Measurements from ENCODE around the gene FLNB.

FLNB gene

DNA sequence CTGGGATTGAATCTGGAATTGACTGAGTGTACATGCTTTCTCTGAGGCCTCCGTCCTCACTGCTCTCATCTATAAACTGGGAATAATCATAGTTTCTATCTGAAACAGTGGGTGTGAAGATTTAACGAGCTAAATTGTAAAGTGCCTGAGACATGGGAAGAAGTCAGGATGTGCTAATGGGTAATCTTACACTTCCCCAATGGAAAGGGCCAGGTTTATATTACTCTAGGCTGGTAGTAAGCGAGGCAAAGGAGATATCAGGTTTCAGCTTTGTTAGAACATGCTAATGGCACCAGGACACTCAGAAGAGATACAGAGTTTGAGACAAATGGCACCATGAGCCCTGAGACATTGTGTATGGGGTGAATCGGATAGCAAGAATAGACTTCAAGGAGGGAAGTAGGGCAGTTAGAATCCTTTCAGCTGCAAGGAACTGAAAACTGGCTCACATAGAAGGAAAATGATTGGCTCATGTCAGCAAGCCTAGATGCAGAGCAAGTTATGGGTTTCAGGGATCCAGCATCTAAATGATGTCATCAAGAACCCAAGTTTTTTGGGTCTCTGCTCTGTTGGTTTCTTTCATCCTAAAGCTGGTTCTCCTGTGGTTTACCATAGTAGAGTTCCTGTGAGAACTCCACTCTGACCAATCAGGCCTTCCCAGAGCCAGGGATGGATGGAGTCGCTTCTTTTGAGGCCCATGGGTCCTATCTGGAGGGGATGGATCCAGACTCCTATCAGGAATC, 21.8 kb downstream of the FLNB start:
- Histone ChIP-seq H3K9me3 (ENCODE audit: severe bottlenecking) (no peaks in the 10 kb centered on the region), H3K36me3 (ENCODE audit: low read depth) (peaks cover 87% of the 10 kb centered on the region), H3K27me3 (ENCODE audit: insufficient read depth, poor library complexity, severe bottlenecking) (no peaks in the 10 kb centered on the region), H3K4me3 (ENCODE audit: severe bottlenecking) (no peak overlapping the region), H3K4me1 (ENCODE audit: insufficient read depth, poor library complexity, severe bottlenecking) (peaks cover 80% of the 10 kb centered on the region), H3K27ac (ENCODE audit: poor library complexity, severe bottlenecking) (peak overlapping the region; percentile 96)
- no peak for DNase-seq (ENCODE audit: low spot score)
- peak; percentile 22; the same call in 1 of the 3 replicates for ATAC-seq (ENCODE audit: low read depth)
- TF ChIP-seq, protein P1, sequence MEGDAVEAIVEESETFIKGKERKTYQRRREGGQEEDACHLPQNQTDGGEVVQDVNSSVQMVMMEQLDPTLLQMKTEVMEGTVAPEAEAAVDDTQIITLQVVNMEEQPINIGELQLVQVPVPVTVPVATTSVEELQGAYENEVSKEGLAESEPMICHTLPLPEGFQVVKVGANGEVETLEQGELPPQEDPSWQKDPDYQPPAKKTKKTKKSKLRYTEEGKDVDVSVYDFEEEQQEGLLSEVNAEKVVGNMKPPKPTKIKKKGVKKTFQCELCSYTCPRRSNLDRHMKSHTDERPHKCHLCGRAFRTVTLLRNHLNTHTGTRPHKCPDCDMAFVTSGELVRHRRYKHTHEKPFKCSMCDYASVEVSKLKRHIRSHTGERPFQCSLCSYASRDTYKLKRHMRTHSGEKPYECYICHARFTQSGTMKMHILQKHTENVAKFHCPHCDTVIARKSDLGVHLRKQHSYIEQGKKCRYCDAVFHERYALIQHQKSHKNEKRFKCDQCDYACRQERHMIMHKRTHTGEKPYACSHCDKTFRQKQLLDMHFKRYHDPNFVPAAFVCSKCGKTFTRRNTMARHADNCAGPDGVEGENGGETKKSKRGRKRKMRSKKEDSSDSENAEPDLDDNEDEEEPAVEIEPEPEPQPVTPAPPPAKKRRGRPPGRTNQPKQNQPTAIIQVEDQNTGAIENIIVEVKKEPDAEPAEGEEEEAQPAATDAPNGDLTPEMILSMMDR (IDR thresholded peaks at IDR 0.05; ENCODE audit: poor library complexity, severe bottlenecking), result no peak

DNA sequence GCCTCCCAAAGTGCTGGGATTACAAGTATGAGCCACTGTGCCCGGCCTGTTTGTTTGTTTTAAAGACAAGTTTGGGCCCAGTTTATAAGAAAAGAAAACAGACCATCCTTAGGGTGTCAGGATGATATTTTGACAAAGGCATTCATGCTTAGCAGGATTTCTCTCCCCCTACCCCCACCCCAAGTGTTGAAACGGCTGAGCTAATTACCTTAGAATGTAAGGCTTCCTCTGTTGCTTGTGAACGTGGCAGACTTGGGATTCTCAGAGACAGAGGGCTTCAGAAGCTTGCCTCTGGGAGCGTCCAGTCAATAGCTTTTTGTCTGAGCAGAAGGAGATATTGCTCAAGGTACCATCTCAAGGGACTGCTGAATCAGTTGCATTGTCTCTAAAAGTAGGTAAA, 24.0 kb downstream of the FLNB start:
- Histone ChIP-seq H3K27me3 (ENCODE audit: insufficient read depth, poor library complexity, severe bottlenecking) (no peaks in the 10 kb centered on the region), H3K9me3 (ENCODE audit: severe bottlenecking) (no peaks in the 10 kb centered on the region), H3K4me1 (ENCODE audit: insufficient read depth, poor library complexity, severe bottlenecking) (peaks cover 78% of the 10 kb centered on the region), H3K4me3 (ENCODE audit: severe bottlenecking) (no peak overlapping the region), H3K27ac (ENCODE audit: poor library complexity, severe bottlenecking) (peak overlapping the region; percentile 96), H3K36me3 (ENCODE audit: low read depth) (peaks cover 88% of the 10 kb centered on the region)
- no peak for DNase-seq (ENCODE audit: low spot score)
- TF ChIP-seq, protein P1 (IDR thresholded peaks at IDR 0.05; ENCODE audit: poor library complexity, severe bottlenecking), result no peak
- peak; percentile 32; the same call in 2 of the 3 replicates for ATAC-seq (ENCODE audit: low read depth)

DNA sequence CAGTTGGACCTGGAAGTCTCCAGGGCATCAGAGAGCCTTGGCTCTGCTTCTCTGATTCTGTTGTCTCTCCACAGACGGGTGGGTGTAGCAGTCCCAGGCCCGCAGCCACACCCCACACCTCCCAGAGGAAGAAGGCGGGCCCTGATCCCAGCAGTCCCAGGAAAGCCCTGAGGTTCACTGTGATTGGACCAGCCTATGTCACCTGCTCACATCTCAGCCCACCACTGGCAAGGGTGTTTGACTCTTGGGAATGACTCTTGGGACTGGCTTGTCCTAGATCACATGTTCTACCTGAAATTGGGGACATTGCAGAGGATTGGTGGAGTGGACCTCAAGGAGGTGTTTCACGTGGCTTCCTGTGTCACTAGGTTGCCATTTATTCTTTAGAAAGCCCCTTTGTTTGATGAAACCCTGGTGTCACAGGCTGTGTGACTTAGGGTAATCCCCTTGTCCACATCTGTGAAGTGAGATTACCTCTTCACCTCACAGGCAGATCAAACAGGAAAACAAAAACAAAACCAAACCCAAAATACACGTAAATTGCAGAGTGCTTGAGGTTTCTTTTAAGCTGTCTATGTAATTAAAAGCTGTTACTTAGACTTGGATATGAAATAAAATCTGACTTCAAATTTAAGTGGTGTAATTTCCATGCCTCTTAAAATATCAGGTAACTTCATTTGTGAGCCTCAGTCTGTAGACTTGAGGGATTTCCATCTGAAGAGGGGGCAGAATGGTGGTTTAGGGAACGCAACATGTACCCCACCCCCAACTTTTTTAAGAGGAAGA, 26.7 kb downstream of the FLNB start:
- TF ChIP-seq, protein P1 (IDR thresholded peaks at IDR 0.05; ENCODE audit: poor library complexity, severe bottlenecking), result no peak
- Histone ChIP-seq H3K27ac (ENCODE audit: poor library complexity, severe bottlenecking) (peak overlapping the region; percentile 94), H3K36me3 (ENCODE audit: low read depth) (peaks cover 87% of the 10 kb centered on the region), H3K9me3 (ENCODE audit: severe bottlenecking) (no peaks in the 10 kb centered on the region), H3K4me3 (ENCODE audit: severe bottlenecking) (no peak overlapping the region), H3K27me3 (ENCODE audit: insufficient read depth, poor library complexity, severe bottlenecking) (no peaks in the 10 kb centered on the region), H3K4me1 (ENCODE audit: insufficient read depth, poor library complexity, severe bottlenecking) (peaks cover 80% of the 10 kb centered on the region)
- ATAC-seq (ENCODE audit: low read depth) (no peak), DNase-seq (ENCODE audit: low spot score) (no peak)

DNA sequence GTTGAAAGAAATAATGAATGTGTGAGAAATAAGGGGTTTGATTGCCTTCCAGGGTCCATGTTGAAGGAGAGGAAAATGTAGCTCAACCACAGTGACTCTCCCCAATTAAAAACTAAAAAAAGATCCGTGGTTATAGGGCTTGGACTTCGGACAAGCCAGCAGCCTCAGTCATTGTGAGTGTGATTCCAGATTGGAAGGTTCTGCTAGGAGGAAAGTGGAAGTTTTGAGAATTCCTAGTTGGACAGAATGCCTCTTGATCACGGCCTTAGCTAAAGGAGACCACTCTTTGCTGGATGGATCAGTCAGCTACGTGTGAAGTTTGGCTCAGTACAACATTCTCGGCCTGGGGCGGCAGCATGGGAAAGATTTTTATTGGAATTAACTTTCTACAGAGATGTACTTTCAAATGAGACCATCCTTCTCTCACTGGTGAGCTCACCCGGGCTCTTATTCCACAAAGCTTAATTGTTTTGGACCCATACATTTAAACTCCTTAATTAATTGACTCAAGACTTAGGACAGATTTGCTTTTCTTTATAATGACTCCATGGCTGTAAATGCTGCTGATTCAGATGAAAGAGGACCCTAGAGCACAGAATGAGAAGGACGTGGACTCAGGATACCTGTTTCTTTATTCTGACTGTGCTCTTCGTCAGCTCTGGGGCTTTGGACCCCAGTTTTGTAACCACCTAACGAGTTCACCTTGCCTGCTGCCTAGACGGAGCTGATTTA, 27.5 kb downstream of the FLNB start:
- Histone ChIP-seq H3K27me3 (ENCODE audit: insufficient read depth, poor library complexity, severe bottlenecking) (no peaks in the 10 kb centered on the region), H3K9me3 (ENCODE audit: severe bottlenecking) (no peaks in the 10 kb centered on the region), H3K4me3 (ENCODE audit: severe bottlenecking) (no peak overlapping the region), H3K36me3 (ENCODE audit: low read depth) (peaks cover 86% of the 10 kb centered on the region), H3K27ac (ENCODE audit: poor library complexity, severe bottlenecking) (peak overlapping the region; percentile 94), H3K4me1 (ENCODE audit: insufficient read depth, poor library complexity, severe bottlenecking) (peaks cover 80% of the 10 kb centered on the region)
- ATAC-seq (ENCODE audit: low read depth) (no peak), DNase-seq (ENCODE audit: low spot score) (no peak)
- TF ChIP-seq, protein P1 (IDR thresholded peaks at IDR 0.05; ENCODE audit: poor library complexity, severe bottlenecking), result no peak
